HuH-7 (cell line): ENCODE data around the gene ANKAR.
"Not testable (repeated sequence)": the region's sequence is repeated elsewhere in the genome, so short reads cannot be mapped to it uniquely, and the experiment has no call there.

ENCODE experiments used
- DNase-seq: peaks from one replicate; pipeline ENCODE4 v3.0.0; 2011; ENCODE audit warnings: low spot score

ANKAR gene

GRCh38 chr2:189709501-189710221 lies 35.2 kb downstream of the ANKAR start:
- no peak for DNase-seq

GRCh38 chr2:189717593-189717992 lies 43.1 kb downstream of the ANKAR start:
- not testable (repeated sequence) for DNase-seq

- DNase-seq: no peak
These were observed 45.1 kb downstream of the ANKAR start for GRCh38 chr2:189719571-189719970.

GRCh38 chr2:189723192-189723591 lies 48.7 kb downstream of the ANKAR start:
- DNase-seq: no peak
